K562 (cell line): Measurements from ENCODE around the gene ABHD13. TPM values are rescaled to one million over a fixed set of nuclear protein-coding genes. Genes with fewer than 3 reads are reported as not detected.

Experiments
- ATAC-seq: fragments of 200-7000 bp; cut with Tn5 transposase; 3 replicates; pipeline ENCODE4 v1.9.1; 2020; ENCODE audit warnings: moderate library complexity
- BruUV-seq: library from RNA; stranded (reverse); fragments of 400-500 nt; replicated peaks from 2 replicates; lab custom pipeline; 2021; lab: Mats Ljungman, UMichigan
- CTCF ChIA-PET: fragments of 300-600 bp; formaldehyde crosslinking; extraction: SDS; loops from one replicate; lab custom pipeline; 2021; ENCODE audit warnings: low intra/inter-chr PET ratio; lab: Yijun Ruan, JAX
- POLR2A ChIA-PET: fragments of 300-600, 350-650 bp; sonication (Branson Sonifier 250); formaldehyde crosslinking; extraction: SDS; loops from one replicate; lab custom pipeline; 2021; ENCODE audit warnings: antibody characterized with exemption, inconsistent platforms; lab: Yijun Ruan, JAX
- DNase-seq, 4 experiments: peaks; one replicate each; pipeline versions ENCODE4 v3.0.0 to v3.0.0-alpha.2; 2011 to 2018; ENCODE audit warnings: low spot score in 3 of 4, mixed read lengths in 3 of 4; ENCODE audit errors: extremely low read depth in 1 of 4
- FAIRE-seq: peaks from 2 replicates; lab custom pipeline; 2011; peaks lifted over from hg19 to GRCh38; lab: Jason Lieb, UNC
- H2AFZ ChIP-seq: 2 replicates; pipeline ENCODE4 v1.6.0; 2011; ENCODE audit warnings: low read depth, low read length, control low read depth, inconsistent platforms
- H3K27ac ChIP-seq: fragments of 200-600 bp; 3 replicates; pipeline ENCODE4 v1.8.0; 2011; ENCODE audit warnings: low read depth, mild to moderate bottlenecking, control low read depth, inconsistent platforms, low read length, moderate library complexity, mixed read lengths; ENCODE audit errors: extremely low read depth
- H3K27me3 ChIP-seq, 2 experiments: fragments of 300-600 bp in 1 of 2; 2 replicates in 1 of 2; 3 replicates in 1 of 2; pipeline versions ENCODE4 v1.6.0 to v1.8.0; 2011; ENCODE audit warnings: inconsistent platforms in 2 of 2, low read length in 2 of 2, mild to moderate bottlenecking in 1 of 2, mixed read lengths in 1 of 2, moderate library complexity in 1 of 2; ENCODE audit not compliant: control insufficient read depth in 2 of 2, insufficient read depth in 2 of 2
- H3K36me3 ChIP-seq: fragments of 300-600 bp; 3 replicates; pipeline ENCODE4 v1.8.0; 2011; ENCODE audit warnings: mild to moderate bottlenecking, low read length, inconsistent platforms; ENCODE audit not compliant: control insufficient read depth, insufficient read depth
- H3K4me1 ChIP-seq, 2 experiments: fragments of 200-600 bp in 1 of 2; replicated peaks in 1 of 2; 2 replicates in 1 of 2; 3 replicates in 1 of 2; pipeline versions ENCODE4 v1.5.1 to v1.8.0; 2011; ENCODE audit warnings: inconsistent platforms in 2 of 2, low read length in 2 of 2, mild to moderate bottlenecking in 1 of 2, mixed read lengths in 1 of 2, moderate library complexity in 1 of 2; ENCODE audit not compliant: control insufficient read depth in 2 of 2, insufficient read depth in 2 of 2
- H3K4me2 ChIP-seq: 2 replicates; pipeline ENCODE4 v1.6.1; 2011; ENCODE audit warnings: low read length, control low read depth, inconsistent platforms, mixed read lengths; ENCODE audit not compliant: insufficient read depth
- H3K4me3 ChIP-seq: fragments of 200-600 bp; sonication (generic), shearing (Covaris generic); 2 replicates; pipeline ENCODE4 v1.5.1; 2016; ENCODE audit warnings: control low read depth, inconsistent platforms
- H3K79me2 ChIP-seq: fragments of 200-600 bp; 3 replicates; pipeline ENCODE4 v1.8.0; 2011; ENCODE audit warnings: low read length, inconsistent platforms; ENCODE audit not compliant: control insufficient read depth, insufficient read depth
- H3K9ac ChIP-seq, 2 experiments: 2 replicates each; pipeline versions ENCODE4 v1.6.0 to v1.6.1; 2011; ENCODE audit warnings: low read depth in 2 of 2, low read length in 2 of 2, control low read depth in 1 of 2, inconsistent platforms in 1 of 2, mild to moderate bottlenecking in 1 of 2, mixed read lengths in 1 of 2; ENCODE audit not compliant: insufficient read depth in 1 of 2
- H3K9me1 ChIP-seq: one replicate; pipeline ENCODE4 v1.6.0; 2011; ENCODE audit warnings: inconsistent platforms, mild to moderate bottlenecking, low read length, moderate library complexity; ENCODE audit not compliant: control insufficient read depth, insufficient read depth
- H3K9me3 ChIP-seq: replicated peaks from 2 replicates; pipeline ENCODE4 v1.5.1; 2011; ENCODE audit warnings: low read depth, low read length, inconsistent platforms; ENCODE audit not compliant: control insufficient read depth, insufficient read depth
- H4K20me1 ChIP-seq: replicated peaks from 2 replicates; pipeline ENCODE4 v1.6.1; 2011; ENCODE audit warnings: low read length, inconsistent platforms, mixed read lengths; ENCODE audit not compliant: control insufficient read depth, insufficient read depth
- IRF1 ChIP-seq: sonication (generic); formaldehyde crosslinking; IDR thresholded peaks from 2 replicates; pipeline ENCODE4 v1.8.0; 2022; ENCODE audit warnings: missing genetic modification reagents, mild to moderate bottlenecking, borderline replicate concordance
- MITF ChIP-seq: IDR thresholded peaks from 2 replicates; pipeline ENCODE4 v1.6.1; 2014; ENCODE audit warnings: antibody characterized with exemption
- MNT ChIP-seq, 2 experiments: fragments of 450-650 bp; conservative IDR thresholded peaks; 2 replicates each; pipeline ENCODE4 v1.6.1; 2017; ENCODE audit warnings: mild to moderate bottlenecking in 2 of 2, moderate library complexity in 2 of 2
- PATZ1 ChIP-seq: fragments of 250-450 bp; sonication (Bioruptor Pico); IDR thresholded peaks from 2 replicates; pipeline ENCODE4 v1.5.0; 2020; ENCODE audit warnings: mild to moderate bottlenecking, borderline replicate concordance
- PPARD ChIP-seq: fragments of 250-450 bp; sonication (Bioruptor Pico); IDR thresholded peaks from 2 replicates; pipeline ENCODE4 v1.8.0; 2022; ENCODE audit warnings: inconsistent platforms, mild to moderate bottlenecking, moderate library complexity
- RFX7 ChIP-seq: fragments of 250-450 bp; sonication (Bioruptor Pico); IDR thresholded peaks from 2 replicates; pipeline ENCODE4 v1.5.1; 2021; ENCODE audit warnings: mild to moderate bottlenecking
- ZNF695 ChIP-seq: fragments of 450-650 bp; formaldehyde crosslinking; IDR thresholded peaks from 2 replicates; pipeline ENCODE4 v1.4.0; 2020; ENCODE audit warnings: mild to moderate bottlenecking, moderate library complexity
- in situ Hi-C: fragments of 300-500 bp; cut with MboI; formaldehyde crosslinking; loops from 4 replicates; pipeline ENCODE4 v1.15.0; 2018; ENCODE audit warnings: inconsistent platforms, mixed read lengths
- intact Hi-C: fragments of 100-400 bp; cut with micrococcal nuclease; formaldehyde crosslinking; loops from 2 replicates; pipeline ENCODE4 v1.14.2; 2022
- polyA plus RNA-seq, 8 experiments: library from polyadenylated mRNA; depleted of rRNA in 4 of 8; stranded (reverse) in 5 of 8; unstranded in 3 of 8; fragments of >200 nt; fragmentation: Nextera tagmentation in 2 of 8; fragmentation: Illumina TruSeq in 1 of 8; extraction: Ambion mirVana in 2 of 8; extraction: Trizol in 1 of 8; gene quantifications; 2 replicates each; pipeline versions ENCODE4 v1.2.1 to v1.2.3, GENCODE V29; 2011 to 2014; ENCODE audit warnings: inconsistent platforms in 1 of 8, missing spikeins in 1 of 8
- total RNA-seq, 7 experiments: library from RNA; depleted of rRNA in 6 of 7; stranded (reverse); fragments of >200 nt in 6 of 7; fragmentation: Illumina TruSeq in 2 of 7; extraction: Trizol in 2 of 7; gene quantifications; 2 replicates each; pipeline versions ENCODE4 v1.2.1 to v1.2.3, GENCODE V29; 2011 to 2021; ENCODE audit warnings: low replicate concordance in 1 of 7

ABHD13 gene
- total and polyA plus RNA-seq, 9 of the 15 experiments (the other 6 are each of a cell fraction or from before 2014, with no cell fraction given), result 1.7 to 7.0 (median 4.1) TPM

- no peak overlapping the region for H3K9ac ChIP-seq
- CTCF ChIA-PET, result no interaction called here
- peaks cover 41% of the 10 kb centered on the region for H3K79me2 ChIP-seq
These were observed 12.2 kb downstream of the ABHD13 start for GRCh38 chr13:108230377-108230776.

More at GRCh38 chr13:108230377-108230776, 12.2 kb downstream of the ABHD13 start:
- no peak overlapping the region for H3K4me3 ChIP-seq
- no peak overlapping the region for H3K4me2 ChIP-seq
- no peaks in the 10 kb centered on the region for H3K27me3 ChIP-seq
- H3K9me1 ChIP-seq, result no peaks in the 10 kb centered on the region
- POLR2A ChIA-PET, result no interaction called here
- TF ChIP-seq PATZ1 (CRISPR knock-in tag) (no peak), ZNF695 (CRISPR knock-in tag) (no peak), IRF1 (no peak), MNT (conservative IDR thresholded peaks at IDR 0.05) (no peak), MITF (no peak), RFX7 (CRISPR knock-in tag) (no peak), PPARD (no peak)
- TF ChIP-seq, all 486 proteins: peak for 0
- DNase-seq, result no peak
- no TSS peak for BruUV-seq
- peaks cover 19% of the 10 kb centered on the region; the same call in 2 of the 3 replicates for H3K36me3 ChIP-seq
- H3K9me3 ChIP-seq, result no peaks in the 10 kb centered on the region
- intact Hi-C loops, result no loop called here
- no peaks in the 10 kb centered on the region; the same call in 1 of the 2 replicates for H4K20me1 ChIP-seq
- in situ Hi-C loops, result no loop called here
- ATAC-seq, result no peak
- no peak overlapping the region for H2AFZ ChIP-seq
- no peaks in the 10 kb centered on the region; a peak in 2 of 5 replicates for H3K4me1 ChIP-seq
- no peak overlapping the region for H3K27ac ChIP-seq
- FAIRE-seq, result no peak
